ENCODE data around the gene ZNF189.
"Not testable (repeated sequence)": the region's sequence is repeated elsewhere in the genome, so short reads cannot be mapped to it uniquely, and the experiment has no call there.

ZNF189 gene

GRCh38 chr9:101381118-101381517 is 17.5 kb upstream of the ZNF189 start:
- DNase-seq, result no peak

- no peak for DNase-seq
Observed at GRCh38 chr9:101381833-101382342, 16.8 kb upstream of the ZNF189 start.

- DNase-seq, result no peak
Observed at GRCh38 chr9:101383361-101383760, 15.3 kb upstream of the ZNF189 start.

- DNase-seq, result not testable (repeated sequence)
Observed at GRCh38 chr9:101384873-101385536, 13.6 kb upstream of the ZNF189 start, which contains the start of gene BAAT. Gene BAAT, minus strand, starts transcription at chr9:101385006. Its CDS starts 13,602 bp downstream, at chr9:101371404.

GRCh38 chr9:101387871-101388506 is 10.7 kb upstream of the ZNF189 start:
- no peak for DNase-seq

GRCh38 chr9:101388507-101388993 is 10.1 kb upstream of the ZNF189 start:
- no peak for DNase-seq

GRCh38 chr9:101393135-101393534 is 5.5 kb upstream of the ZNF189 start:
- no peak for DNase-seq

GRCh38 chr9:101394687-101395086 is 4.0 kb upstream of the ZNF189 start:
- DNase-seq, result no peak

- no peak for DNase-seq
Observed at GRCh38 chr9:101397746-101398067, 944 bp upstream of the ZNF189 start.

- DNase-seq, result no peak
Observed at GRCh38 chr9:101398930-101399642, 435 bp downstream of the ZNF189 start.

- no peak for DNase-seq
Observed at GRCh38 chr9:101399643-101399970, 956 bp downstream of the ZNF189 start.

GRCh38 chr9:101400120-101400519 is 1.5 kb downstream of the ZNF189 start:
- DNase-seq, result no peak

GRCh38 chr9:101403516-101404285 is 5.0 kb downstream of the ZNF189 start:
- no peak for DNase-seq

GRCh38 chr9:101408374-101409078 is 9.9 kb downstream of the ZNF189 start:
- DNase-seq, result no peak

GRCh38 chr9:101409079-101409477 is 10.4 kb downstream of the ZNF189 start:
- DNase-seq, result no peak

- DNase-seq, result no peak
Observed at GRCh38 chr9:101414839-101415238, 16.2 kb downstream of the ZNF189 start.

GRCh38 chr9:101415578-101415977 is 16.9 kb downstream of the ZNF189 start:
- DNase-seq, result no peak

GRCh38 chr9:101417389-101417788 is 18.7 kb downstream of the ZNF189 start:
- DNase-seq, result no peak

- no peak for DNase-seq
Observed at GRCh38 chr9:101417977-101418376, 19.3 kb downstream of the ZNF189 start.

GRCh38 chr9:101418518-101419430 is 20.1 kb downstream of the ZNF189 start:
- DNase-seq, result no peak

GRCh38 chr9:101419863-101420262 is 21.2 kb downstream of the ZNF189 start:
- DNase-seq, result no peak
